HepG2 (cell line): ENCODE data around the gene MFGE8. TPM values are rescaled to one million over a fixed set of nuclear protein-coding genes. Genes with fewer than 3 reads are reported as not detected.

Source experiments
- ATAC-seq: fragments of 200-7000 bp; cut with Tn5 transposase; 3 replicates; pipeline ENCODE4 v1.9.1; 2020; ENCODE audit warnings: mild to moderate bottlenecking, moderate library complexity
- BruUV-seq: library from RNA; stranded (reverse); fragments of 400-500 nt; replicated peaks from 2 replicates; lab custom pipeline; 2021; lab: Mats Ljungman, UMichigan
- CTCF ChIA-PET: fragments of 300-600 bp; formaldehyde crosslinking; extraction: SDS; loops from one replicate; lab custom pipeline; 2021; ENCODE audit warnings: low total read pairs, inconsistent platforms, low intra/inter-chr PET ratio; lab: Yijun Ruan, JAX
- POLR2A ChIA-PET: fragments of 350-600 bp; sonication (Branson Sonifier 250); formaldehyde crosslinking; loops from one replicate; lab custom pipeline; 2020; ENCODE audit warnings: antibody characterized with exemption, inconsistent platforms; lab: Yijun Ruan, JAX
- DNase-seq: peaks from one replicate; pipeline ENCODE4 v3.0.0-alpha.2; 2015; ENCODE audit warnings: low spot score
- FAIRE-seq: peaks from 3 replicates; lab custom pipeline; 2011; peaks lifted over from hg19 to GRCh38; lab: Jason Lieb, UNC
- H2AFZ ChIP-seq: one replicate; pipeline ENCODE4 v1.6.1; 2011; ENCODE audit warnings: low read length, inconsistent platforms
- H3K27ac ChIP-seq: fragments of 300-600 bp; 3 replicates; pipeline ENCODE4 v1.8.0; 2011; ENCODE audit warnings: mixed run types, mild to moderate bottlenecking, mixed read lengths, low read length, inconsistent platforms; ENCODE audit not compliant: insufficient read depth; ENCODE audit errors: extremely low read length
- H3K27me3 ChIP-seq, 2 experiments: fragments of 200-600 bp in 1 of 2; 2 replicates in 1 of 2; 3 replicates in 1 of 2; pipeline versions ENCODE4 v1.6.0 to v1.8.0; 2011; ENCODE audit warnings: low read length in 2 of 2, mild to moderate bottlenecking in 2 of 2, moderate library complexity in 2 of 2, inconsistent platforms in 1 of 2; ENCODE audit not compliant: insufficient read depth in 2 of 2, control insufficient read depth in 1 of 2
- H3K36me3 ChIP-seq, 2 experiments: fragments of 200-600 bp in 1 of 2; replicated peaks in 1 of 2; 2 replicates in 1 of 2; 3 replicates in 1 of 2; pipeline versions ENCODE4 v1.5.1 to v1.8.0; 2011; ENCODE audit warnings: low read length in 2 of 2, inconsistent platforms in 1 of 2; ENCODE audit not compliant: insufficient read depth in 2 of 2, control insufficient read depth in 1 of 2
- H3K4me1 ChIP-seq: 2 replicates; pipeline ENCODE4 v1.5.1; 2012; ENCODE audit warnings: low read length, inconsistent platforms; ENCODE audit not compliant: insufficient read depth
- H3K4me2 ChIP-seq: 2 replicates; pipeline ENCODE4 v1.6.0; 2011; ENCODE audit warnings: low read depth, low read length, inconsistent platforms
- H3K4me3 ChIP-seq, 3 experiments: fragments of 200-600 bp in 1 of 3; sonication (generic), shearing (Covaris generic) in 1 of 3; replicated peaks in 1 of 3; 2 replicates each; pipeline ENCODE4 v1.5.1; 2011 to 2016; ENCODE audit warnings: low read length in 3 of 3, inconsistent platforms in 2 of 3, low read depth in 2 of 3, mild to moderate bottlenecking in 2 of 3, control low read depth in 1 of 3, mixed read lengths in 1 of 3; ENCODE audit not compliant: insufficient read depth in 1 of 3
- H3K79me2 ChIP-seq: one replicate; pipeline ENCODE4 v1.6.1; 2011; ENCODE audit warnings: low read length, inconsistent platforms; ENCODE audit not compliant: insufficient read depth
- H3K9ac ChIP-seq: 2 replicates; pipeline ENCODE4 v1.6.0; 2011; ENCODE audit warnings: mild to moderate bottlenecking, low read depth, low read length, inconsistent platforms; ENCODE audit not compliant: insufficient read depth
- H3K9me3 ChIP-seq: 2 replicates; pipeline ENCODE4 v1.5.1; 2012; ENCODE audit warnings: mild to moderate bottlenecking, low read length
- H4K20me1 ChIP-seq: 2 replicates; pipeline ENCODE4 v1.6.0; 2011; ENCODE audit warnings: inconsistent platforms, mild to moderate bottlenecking, low read length, moderate library complexity; ENCODE audit not compliant: insufficient read depth
- CAMTA2 ChIP-seq: sonication (generic); formaldehyde crosslinking; IDR thresholded peaks from 2 replicates; pipeline ENCODE4 v1.4.0; 2020; ENCODE audit warnings: mild to moderate bottlenecking, missing genetic modification reagents, borderline replicate concordance
- ETV5 ChIP-seq: IDR thresholded peaks from 2 replicates; pipeline ENCODE4 v1.6.1; 2018; ENCODE audit warnings: missing biosample characterization, missing genetic modification reagents, inconsistent platforms, borderline replicate concordance
- FOXK1 ChIP-seq: sonication (generic); formaldehyde crosslinking; IDR thresholded peaks from 2 replicates; pipeline ENCODE4 v1.4.0; 2020; ENCODE audit warnings: low read depth, missing genetic modification reagents, borderline replicate concordance
- HHEX ChIP-seq: IDR thresholded peaks from 2 replicates; pipeline ENCODE4 v1.6.1; 2016; ENCODE audit warnings: control low read depth
- MEIS1 ChIP-seq: sonication (generic); formaldehyde crosslinking; IDR thresholded peaks from 2 replicates; pipeline ENCODE4 v1.9.0; 2021; ENCODE audit warnings: mild to moderate bottlenecking, missing genetic modification reagents, moderate library complexity, borderline replicate concordance
- NFIB ChIP-seq: sonication (generic); formaldehyde crosslinking; IDR thresholded peaks from 2 replicates; pipeline ENCODE4 v1.9.0; 2021; ENCODE audit warnings: missing genetic modification reagents, mild to moderate bottlenecking, borderline replicate concordance
- NFKB2 ChIP-seq: sonication (generic); formaldehyde crosslinking; IDR thresholded peaks from 2 replicates; pipeline ENCODE4 v1.4.0; 2020; ENCODE audit warnings: missing genetic modification reagents, borderline replicate concordance
- NFYC ChIP-seq: IDR thresholded peaks from 2 replicates; pipeline ENCODE4 v1.6.1; 2016; ENCODE audit warnings: missing genetic modification reagents, missing compliant biosample characterization
- RBAK ChIP-seq: sonication (generic); formaldehyde crosslinking; IDR thresholded peaks from 2 replicates; pipeline ENCODE4 v1.5.1; 2020; ENCODE audit warnings: mild to moderate bottlenecking, missing genetic modification reagents
- TEAD3 ChIP-seq: optimal IDR thresholded peaks from 2 replicates; pipeline ENCODE3; 2016; ENCODE audit warnings: borderline replicate concordance
- WIZ ChIP-seq: sonication (generic); formaldehyde crosslinking; IDR thresholded peaks from 2 replicates; pipeline ENCODE4 v1.5.1; 2020; ENCODE audit warnings: mild to moderate bottlenecking, missing genetic modification reagents
- XRCC5 ChIP-seq: fragments of 200-400 bp; formaldehyde crosslinking; optimal IDR thresholded peaks from 2 replicates; pipeline ENCODE3; 2017; ENCODE audit warnings: mild to moderate bottlenecking, low read length
- YEATS4 ChIP-seq: sonication (generic); formaldehyde crosslinking; IDR thresholded peaks from 2 replicates; pipeline ENCODE4 v1.4.0; 2020; ENCODE audit warnings: missing genetic modification reagents, borderline replicate concordance
- ZKSCAN1 ChIP-seq: fragments of 150-350 bp; IDR thresholded peaks from 2 replicates; pipeline ENCODE4 v1.6.1; 2014; ENCODE audit warnings: low read length
- ZNF251 ChIP-seq: sonication (generic); formaldehyde crosslinking; IDR thresholded peaks from 2 replicates; pipeline ENCODE4 v1.9.0; 2021; ENCODE audit warnings: mild to moderate bottlenecking, missing genetic modification reagents
- ZNF296 ChIP-seq: sonication (generic); formaldehyde crosslinking; conservative IDR thresholded peaks from 2 replicates; pipeline ENCODE4 v1.5.0; 2020; ENCODE audit warnings: mild to moderate bottlenecking, missing genetic modification reagents
- ZNF737 ChIP-seq: sonication (generic); formaldehyde crosslinking; IDR thresholded peaks from 2 replicates; pipeline ENCODE4 v1.5.0; 2020; ENCODE audit warnings: missing genetic modification reagents, mild to moderate bottlenecking, borderline replicate concordance
- ZNF770 ChIP-seq: sonication (generic); formaldehyde crosslinking; IDR thresholded peaks from 2 replicates; pipeline ENCODE4 v1.5.0; 2020; ENCODE audit warnings: mild to moderate bottlenecking, missing genetic modification reagents
- ZNF839 ChIP-seq: sonication (generic); formaldehyde crosslinking; IDR thresholded peaks from 2 replicates; pipeline ENCODE4 v1.4.0; 2020; ENCODE audit warnings: missing genetic modification reagents, mild to moderate bottlenecking, borderline replicate concordance
- ZSCAN21 ChIP-seq: sonication (generic); formaldehyde crosslinking; IDR thresholded peaks from 2 replicates; pipeline ENCODE4 v1.8.0; 2022; ENCODE audit warnings: mild to moderate bottlenecking, missing genetic modification reagents, moderate library complexity, borderline replicate concordance
- WGBS: methylation state at CpG from one replicate; pipeline ENCODE4 v1.1.6; 2017; ENCODE audit warnings: low lambda C conversion rate; 5-methylcytosine and 5-hydroxymethylcytosine counted together
- in situ Hi-C: cut with HindIII; loops from 2 replicates; pipeline ENCODE4 v1.10.0; 2017; ENCODE audit warnings: low pct_unique_long_range_greater_than_20kb; ENCODE audit not compliant: extremely low pct_ligation_motif_present
- intact Hi-C: fragments of 100-400 bp; cut with micrococcal nuclease; formaldehyde crosslinking; loops from one replicate; pipeline ENCODE4 v1.10.0; 2022; ENCODE audit not compliant: unreplicated experiment
- polyA plus RNA-seq, 8 experiments: library from polyadenylated mRNA; depleted of rRNA in 3 of 8; stranded (reverse) in 7 of 8; unstranded in 1 of 8; fragments of >200 nt; fragmentation: Illumina TruSeq in 4 of 8; extraction: Trizol in 4 of 8; gene quantifications; 2 replicates each; pipeline versions ENCODE4 v1.2.1 to v1.2.3, GENCODE V29; 2011 to 2016; ENCODE audit warnings: low read depth in 4 of 8, missing spikeins in 1 of 8, mixed read lengths in 1 of 8; ENCODE audit not compliant: insufficient read depth in 1 of 8
- total RNA-seq, 5 experiments: library from RNA; depleted of rRNA; stranded (reverse); fragments of >200 nt; fragmentation: Illumina TruSeq; extraction: Trizol; gene quantifications; 2 replicates each; pipeline ENCODE4 v1.2.3, GENCODE V29; 2016; ENCODE audit warnings: low read depth in 1 of 5
- TF ChIP-seq, protein P1 (sequence below): IDR thresholded peaks from 2 replicates; pipeline ENCODE4 v1.6.1; 2012; ENCODE audit warnings: low read depth, low read length, improper control_type of control experiment
- TF ChIP-seq, protein P2 (sequence below): IDR thresholded peaks from 2 replicates; pipeline ENCODE4 v1.6.1; 2016; ENCODE audit warnings: mild to moderate bottlenecking, missing biosample characterization, missing genetic modification reagents
- TF ChIP-seq, protein P3 (sequence below): sonication (generic); formaldehyde crosslinking; IDR thresholded peaks from 2 replicates; pipeline ENCODE4 v1.8.1; 2023; ENCODE audit warnings: missing genetic modification reagents, mild to moderate bottlenecking, borderline replicate concordance

Gene MFGE8
- total and polyA plus RNA-seq, 2 of the 13 experiments (the other 11 are each of a cell fraction or from before 2014, with no cell fraction given) = 3.4 to 22.1 TPM

DNA sequence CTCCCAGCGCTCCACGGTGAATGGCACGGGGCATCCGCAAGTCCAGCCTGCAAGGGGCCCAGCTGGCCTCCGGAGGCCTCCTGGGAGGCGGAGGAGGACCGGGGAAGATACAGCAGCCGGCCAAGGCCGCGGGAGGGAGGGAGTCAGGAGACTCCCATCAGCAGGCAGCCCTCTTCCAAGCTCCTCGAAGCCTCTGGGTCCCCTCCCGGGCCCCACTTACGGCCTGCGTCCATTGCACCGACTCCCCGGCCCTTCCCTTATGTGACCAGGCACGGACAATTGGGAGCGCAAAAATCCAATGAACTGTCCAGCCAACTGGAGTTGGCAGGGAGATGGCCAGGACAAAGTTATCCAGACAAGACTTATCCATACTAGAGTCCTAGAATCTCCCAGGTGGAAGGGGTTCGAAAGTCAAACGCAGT, 668 bp downstream of the MFGE8 start (continued):
- TF ChIP-seq ZNF770 (peak; percentile 39; the same call in 1 of the 2 replicates), ZNF737 (no peak), FOXK1 (CRISPR knock-in tag) (no peak), WIZ (CRISPR knock-in tag) (no peak), NFKB2 (no peak), TEAD3 (no peak)
- TF ChIP-seq, protein P1, sequence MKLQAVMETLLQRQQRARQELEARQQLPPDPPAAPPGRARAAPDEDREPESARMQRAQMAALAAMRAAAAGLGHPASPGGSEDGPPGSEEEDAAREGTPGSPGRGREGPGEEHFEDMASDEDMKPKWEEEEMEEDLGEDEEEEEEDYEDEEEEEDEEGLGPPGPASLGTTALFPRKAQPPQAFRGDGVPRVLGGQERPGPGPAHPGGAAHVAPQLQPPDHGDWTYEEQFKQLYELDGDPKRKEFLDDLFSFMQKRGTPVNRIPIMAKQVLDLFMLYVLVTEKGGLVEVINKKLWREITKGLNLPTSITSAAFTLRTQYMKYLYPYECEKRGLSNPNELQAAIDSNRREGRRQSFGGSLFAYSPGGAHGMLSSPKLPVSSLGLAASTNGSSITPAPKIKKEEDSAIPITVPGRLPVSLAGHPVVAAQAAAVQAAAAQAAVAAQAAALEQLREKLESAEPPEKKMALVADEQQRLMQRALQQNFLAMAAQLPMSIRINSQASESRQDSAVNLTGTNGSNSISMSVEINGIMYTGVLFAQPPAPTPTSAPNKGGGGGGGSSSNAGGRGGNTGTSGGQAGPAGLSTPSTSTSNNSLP = no peak

GRCh38 chr15:88911766-88912118, 1.4 kb downstream of the MFGE8 start:
- WGBS = 41% methylated on average over 4 of the region's 5 CpGs
- Histone ChIP-seq H3K9ac (no peak overlapping the region), H3K9me3 (no peaks in the 10 kb centered on the region), H3K36me3 (no peaks in the 10 kb centered on the region), H3K4me2 (peak overlapping the region; percentile 74), H4K20me1 (no peaks in the 10 kb centered on the region), H3K79me2 (no peaks in the 10 kb centered on the region), H3K27ac (no peak overlapping the region), H3K4me3 (peak overlapping the region in 2 of 3 experiments; percentile 46 to 76; a peak in 2 of 6 replicates), H2AFZ (no peak overlapping the region), H3K4me1 (peaks cover 18% of the 10 kb centered on the region), H3K27me3 (no peaks in the 10 kb centered on the region)
- no TSS peak for BruUV-seq
- POLR2A ChIA-PET = no interaction called here
- no peak for ATAC-seq
- CTCF ChIA-PET = no interaction called here
- FAIRE-seq = no peak
- intact Hi-C loops (no loop called here), in situ Hi-C loops (no loop called here)
- no peak for DNase-seq
- TF ChIP-seq, protein P2, sequence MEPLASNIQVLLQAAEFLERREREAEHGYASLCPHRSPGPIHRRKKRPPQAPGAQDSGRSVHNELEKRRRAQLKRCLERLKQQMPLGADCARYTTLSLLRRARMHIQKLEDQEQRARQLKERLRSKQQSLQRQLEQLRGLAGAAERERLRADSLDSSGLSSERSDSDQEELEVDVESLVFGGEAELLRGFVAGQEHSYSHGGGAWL (CRISPR knock-in tag) = no peak
- TF ChIP-seq ZNF839 (no peak), ZNF296 (CRISPR knock-in tag) (no peak), ZSCAN21 (no peak), NFYC (CRISPR knock-in tag) (no peak), YEATS4 (no peak), ZKSCAN1 (no peak), NFIB (no peak), ETV5 (CRISPR knock-in tag) (no peak), CAMTA2 (no peak), ZNF251 (CRISPR knock-in tag) (no peak), MEIS1 (no peak), RBAK (CRISPR knock-in tag) (no peak), HHEX (CRISPR knock-in tag) (no peak), XRCC5 (no peak)
- TF ChIP-seq, protein P3, sequence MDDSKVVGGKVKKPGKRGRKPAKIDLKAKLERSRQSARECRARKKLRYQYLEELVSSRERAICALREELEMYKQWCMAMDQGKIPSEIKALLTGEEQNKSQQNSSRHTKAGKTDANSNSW (CRISPR knock-in tag) = no peak
